SK-MEL-5 (cell line): ENCODE data around the gene ALDH7A1. TPM values are rescaled to one million over a fixed set of nuclear protein-coding genes. Genes with fewer than 3 reads are reported as not detected.
A peak's percentile ranks its signal among the peaks of the same experiment; 100 is the strongest.
"Not testable (repeated sequence)": the region's sequence is repeated elsewhere in the genome, so short reads cannot be mapped to it uniquely, and the experiment has no call there.

Experiments
- DNase-seq: peaks from one replicate; pipeline ENCODE4 v3.0.0-alpha.2; 2016; ENCODE audit warnings: low read depth, low spot score
- in situ Hi-C: cut with HindIII; loops from 2 replicates; pipeline ENCODE4 v1.10.0; 2016; ENCODE audit warnings: low sequenced_read_pairs, high pct_unique_total_duplicates, low pct_unique_long_range_greater_than_20kb
- total RNA-seq: library from RNA; depleted of rRNA; stranded (reverse); fragments of >200 nt; shearing (Covaris generic); gene quantifications from 2 replicates; pipeline ENCODE4 v1.2.3, GENCODE V29; 2014

ALDH7A1 gene
- total RNA-seq, 1 experiment from 2014 or later, result 34.7 TPM

DNA sequence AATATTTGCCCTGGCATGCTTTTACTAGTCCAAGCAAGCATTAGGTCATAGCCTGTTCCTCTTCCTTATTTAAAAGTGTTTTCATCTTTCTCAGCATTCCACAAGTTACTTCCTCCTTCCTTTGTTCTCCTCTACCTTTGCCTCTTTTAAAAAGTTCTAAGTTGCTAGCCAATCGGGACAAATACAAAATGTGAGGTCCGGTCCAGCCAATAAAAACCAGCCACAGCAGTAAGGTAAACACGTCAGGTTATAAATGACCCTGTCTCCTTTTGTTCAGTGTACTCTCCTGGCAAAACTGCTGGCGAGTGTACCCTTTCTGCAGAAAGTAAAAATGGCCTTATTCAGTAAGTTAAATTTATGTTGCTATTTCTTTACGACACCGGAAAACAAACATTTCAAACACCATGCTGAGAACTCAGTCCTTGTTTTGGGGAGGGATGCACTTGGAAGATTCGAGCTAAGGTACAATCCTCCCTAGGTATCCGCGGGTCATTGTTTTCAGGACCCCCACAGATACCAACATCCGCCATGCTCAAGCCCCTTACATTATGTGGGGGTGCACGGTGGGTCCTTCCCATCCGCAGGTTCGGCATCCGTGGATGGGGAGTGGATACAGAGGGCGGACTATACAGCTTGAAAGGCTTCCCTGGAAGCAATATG, 5.1 kb upstream of the ALDH7A1 start:
- DNase-seq, in situ Hi-C loops: not testable (repeated sequence)

DNA sequence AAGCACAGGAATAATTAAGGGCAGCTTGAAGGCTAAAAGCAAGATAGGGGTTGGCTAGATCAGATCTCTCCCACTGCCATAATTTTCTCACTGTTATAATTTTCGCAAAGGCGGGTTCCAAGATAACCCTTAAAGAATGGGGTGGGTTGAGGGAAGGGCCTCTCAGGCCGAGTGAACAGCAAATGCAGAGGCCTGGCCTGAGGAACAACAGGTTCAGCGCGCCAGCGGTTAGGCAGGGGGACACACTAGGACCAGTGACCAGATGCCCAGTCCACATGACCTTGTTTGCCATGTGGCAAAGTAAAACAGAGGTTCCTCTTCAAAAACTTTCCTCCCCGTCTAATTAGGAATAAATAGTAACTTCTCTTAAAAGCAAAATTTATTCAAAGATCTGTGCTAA, 4.5 kb upstream of the ALDH7A1 start:
- in situ Hi-C loops, result no loop called here
- DNase-seq, result no peak

DNA sequence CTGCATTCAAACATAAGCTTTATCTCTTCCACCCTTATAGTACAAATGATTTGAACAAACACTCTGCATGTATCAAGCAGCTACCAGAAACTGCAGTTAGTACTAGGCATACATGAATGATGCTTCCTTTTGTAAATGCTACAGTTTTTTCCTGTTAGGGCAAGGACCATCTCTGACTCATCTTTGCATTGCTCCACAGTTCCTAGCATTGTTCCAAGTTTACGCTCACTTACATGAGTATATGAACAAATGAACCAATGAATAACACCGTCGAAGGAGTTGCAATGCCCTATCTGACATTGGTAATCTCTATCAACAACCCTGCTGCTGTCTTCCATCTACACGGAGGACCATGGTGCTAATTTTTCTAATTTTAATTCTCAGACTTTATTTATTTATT, 2.1 kb upstream of the ALDH7A1 start:
- in situ Hi-C loops, result no loop called here
- no peak for DNase-seq

DNA sequence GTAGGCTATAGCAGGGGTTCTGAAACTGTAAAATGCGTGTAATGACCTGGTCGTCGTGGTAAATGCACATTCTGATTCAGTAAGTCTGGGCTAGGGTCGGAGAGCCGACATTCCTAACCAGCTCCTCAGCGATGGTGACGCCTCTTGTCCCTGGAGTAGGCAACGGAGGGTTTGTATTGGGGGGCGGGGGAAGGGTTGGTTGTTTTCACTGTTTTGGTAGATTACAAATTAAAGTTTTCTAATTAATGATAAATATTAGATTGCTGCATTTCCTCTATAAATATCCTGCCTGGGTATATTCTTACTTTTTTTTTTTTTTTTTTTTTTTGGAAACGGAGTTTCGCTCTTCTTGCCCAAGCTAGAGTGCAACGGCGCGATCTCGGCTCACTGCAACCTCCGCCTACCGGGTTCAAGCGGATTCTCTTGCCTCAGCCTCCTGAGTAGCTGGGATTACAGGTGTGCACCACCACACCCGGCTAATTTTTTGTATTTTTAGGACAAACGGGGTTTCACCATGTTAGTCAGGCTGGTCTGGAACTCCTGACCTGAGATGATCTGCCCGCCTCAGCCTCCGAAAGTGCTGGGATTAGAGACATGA, 566 bp upstream of the ALDH7A1 start:
- DNase-seq, result no peak
- in situ Hi-C loops, result no loop called here

DNA sequence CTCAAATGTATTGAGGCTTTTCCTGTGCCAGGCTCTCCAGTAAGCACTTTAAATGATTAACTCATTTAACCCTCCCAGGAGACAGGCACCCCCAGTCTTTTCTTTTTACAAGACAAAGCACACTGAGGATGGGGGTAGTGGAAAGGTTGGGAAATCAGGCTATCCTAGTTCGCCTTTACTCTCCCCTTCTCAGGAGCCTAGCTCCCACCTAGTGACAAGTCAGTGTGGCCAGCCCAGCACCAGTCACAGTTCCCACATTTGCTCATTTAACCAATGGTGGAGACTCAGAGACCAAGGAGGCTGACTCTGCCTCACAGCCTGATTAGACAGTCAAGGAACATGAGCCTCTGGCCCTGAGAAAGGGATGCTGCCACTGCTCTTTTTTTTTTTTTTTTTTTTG, 3.5 kb downstream of the ALDH7A1 start:
- in situ Hi-C loops, result no loop called here
- no peak for DNase-seq

DNA sequence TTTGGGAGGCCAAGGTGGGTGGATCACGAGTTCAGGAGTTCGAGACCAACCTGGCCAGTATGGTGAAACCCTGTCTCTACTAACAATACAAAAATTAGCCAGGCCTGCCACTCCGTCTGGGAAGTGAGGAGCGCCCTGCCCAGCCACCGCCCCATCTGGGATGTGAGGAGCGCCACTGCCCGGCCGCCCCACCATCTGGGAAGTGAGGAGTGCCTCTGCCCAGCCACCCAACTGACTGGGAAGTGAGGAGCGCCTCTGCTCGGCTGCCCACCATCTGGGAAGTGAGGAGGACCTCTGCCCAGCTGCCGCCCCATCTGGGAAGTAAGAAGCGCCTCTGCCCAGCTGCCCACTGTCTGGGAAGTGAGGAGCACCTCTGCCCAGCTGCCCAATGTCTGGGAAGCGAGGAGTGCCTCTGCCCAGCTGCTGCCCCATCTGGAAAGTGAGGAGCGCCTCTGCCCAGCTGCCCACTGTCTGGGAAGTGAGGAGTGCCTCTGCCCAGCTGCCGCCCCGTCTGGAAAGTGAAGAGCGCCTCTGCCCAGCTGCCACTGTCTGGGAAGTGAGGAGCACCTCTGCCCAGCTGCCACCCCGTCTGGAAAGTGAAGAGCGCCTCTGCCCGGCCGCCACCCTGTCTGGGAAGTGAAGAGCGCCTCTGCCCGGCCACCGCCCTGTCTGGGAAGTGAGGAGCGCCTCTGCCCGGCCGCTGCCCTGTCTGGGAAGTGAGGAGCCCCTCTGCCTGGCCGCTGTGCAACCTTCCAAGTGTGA, 5.3 kb downstream of the ALDH7A1 start:
- in situ Hi-C loops, result no loop called here

DNA sequence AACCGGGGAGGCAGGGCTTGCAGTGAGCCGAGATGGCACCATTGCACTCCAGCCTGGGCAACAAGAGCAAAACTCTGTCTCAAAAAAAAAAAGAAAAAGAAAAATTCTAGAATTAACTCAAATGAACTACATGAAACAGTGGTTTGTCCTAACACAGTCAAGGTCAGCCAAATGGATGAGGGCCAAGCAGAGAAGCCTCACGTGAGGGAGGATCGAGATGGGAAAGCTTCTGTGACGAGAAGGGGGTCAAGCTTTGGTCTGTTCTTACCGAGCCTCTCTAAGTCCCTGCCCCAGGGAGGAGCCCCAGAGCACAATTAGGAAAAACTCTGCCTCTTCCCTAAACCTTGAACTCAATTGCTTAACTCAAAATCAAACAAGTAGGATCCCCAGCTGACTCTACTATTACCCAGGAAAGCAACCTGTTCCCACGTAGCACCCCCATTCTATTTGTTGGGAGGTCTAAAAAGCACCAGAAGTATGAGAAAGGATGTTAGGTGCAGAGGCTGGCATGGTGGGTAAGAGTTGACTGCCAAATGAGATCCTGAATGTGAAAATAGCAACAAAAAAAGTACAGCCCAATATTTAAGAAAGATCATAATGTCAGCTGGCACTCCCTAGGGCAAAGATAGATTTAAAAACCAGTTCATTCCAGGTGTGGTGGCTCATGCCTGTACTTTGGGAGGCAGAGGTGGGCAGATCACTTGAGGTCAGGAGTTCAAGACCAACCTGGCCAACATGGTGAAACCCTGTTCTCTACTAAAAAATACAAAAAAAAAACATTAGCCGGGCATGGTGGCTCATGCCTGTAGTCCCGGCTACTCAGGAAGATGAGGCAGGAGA, 7.2 kb downstream of the ALDH7A1 start:
- no peak for DNase-seq
- in situ Hi-C loops, result no loop called here

More for the DNA sequence above, 5.3 kb downstream of the ALDH7A1 start:
- no peak for DNase-seq

DNA sequence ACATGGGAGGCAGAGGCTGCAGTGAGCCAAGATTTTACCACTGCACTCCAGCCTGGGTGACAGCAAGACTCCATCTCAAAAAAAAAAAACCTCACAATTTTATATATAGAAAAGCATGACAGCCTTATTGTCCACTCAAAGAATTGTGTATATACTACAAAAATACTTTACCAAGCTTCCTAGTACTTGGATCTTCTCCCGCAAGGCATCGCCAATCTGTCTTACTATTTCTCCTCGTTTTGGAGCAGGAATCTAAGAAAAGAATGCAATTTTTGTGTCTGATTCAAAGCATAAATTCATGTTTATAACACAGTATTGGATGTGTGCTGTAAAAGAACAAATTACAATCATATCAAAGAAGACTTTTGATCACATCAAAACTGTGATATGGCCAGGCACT, 11.3 kb downstream of the ALDH7A1 start:
- in situ Hi-C loops, result no loop called here
- DNase-seq, result no peak

DNA sequence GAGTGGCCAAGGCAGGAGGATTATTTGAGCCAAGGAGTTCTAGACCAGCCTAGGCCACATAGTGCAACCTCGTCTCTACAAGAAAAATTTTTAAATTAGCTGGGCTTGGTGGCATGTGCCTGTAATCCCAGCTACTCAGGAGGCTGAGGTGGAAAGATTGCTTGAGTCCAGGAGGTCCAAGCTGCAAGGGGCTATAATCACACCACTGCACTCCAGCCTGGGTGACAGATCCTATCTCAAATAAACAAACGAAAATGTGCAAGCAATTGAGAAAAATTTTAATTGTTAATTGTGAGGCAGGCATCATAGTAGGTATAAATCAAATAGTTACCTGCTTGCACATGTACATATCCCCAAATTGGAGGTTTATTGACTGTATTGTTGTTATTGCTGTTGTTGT, 15.3 kb downstream of the ALDH7A1 start:
- DNase-seq, result no peak
- in situ Hi-C loops, result no loop called here

DNA sequence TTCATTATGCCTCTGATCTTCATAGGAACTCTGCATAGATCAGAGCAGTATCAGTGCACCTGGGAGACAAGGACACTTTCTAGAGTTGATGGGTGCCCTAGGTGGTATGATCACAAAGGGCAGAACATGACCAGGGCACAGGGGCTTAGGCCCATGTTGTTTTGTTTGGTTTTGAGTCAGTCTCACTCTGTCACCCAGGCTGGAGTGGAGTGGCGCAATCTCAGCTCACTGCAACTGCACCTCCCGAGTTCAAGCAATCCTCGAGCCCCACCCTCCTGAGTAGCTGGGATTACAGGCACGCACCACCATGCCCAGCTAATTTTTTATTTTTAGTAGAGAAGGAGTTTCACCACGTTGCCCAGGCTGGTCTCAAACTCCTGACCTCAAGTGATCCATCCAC, 17.6 kb downstream of the ALDH7A1 start:
- in situ Hi-C loops, result no loop called here
- DNase-seq, result no peak

DNA sequence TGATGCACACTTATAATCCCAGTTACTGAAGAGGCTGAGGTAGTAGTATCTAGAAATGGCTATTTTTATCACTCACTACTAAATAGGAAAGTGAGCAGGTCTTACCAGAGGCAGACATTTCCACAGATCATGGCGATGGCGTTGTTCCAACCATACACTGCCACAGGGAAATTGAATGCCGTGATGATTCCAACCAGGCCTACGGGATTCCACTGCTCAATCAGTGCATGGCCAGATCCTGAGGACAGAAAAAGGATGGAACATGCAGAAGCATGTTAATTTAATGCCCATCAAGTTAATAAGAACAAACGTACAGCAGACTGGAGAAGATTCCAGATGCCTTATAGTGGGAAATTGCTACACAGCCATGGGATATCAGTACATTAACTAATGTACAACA, 18.0 kb downstream of the ALDH7A1 start:
- DNase-seq, result no peak
- in situ Hi-C loops, result no loop called here

DNA sequence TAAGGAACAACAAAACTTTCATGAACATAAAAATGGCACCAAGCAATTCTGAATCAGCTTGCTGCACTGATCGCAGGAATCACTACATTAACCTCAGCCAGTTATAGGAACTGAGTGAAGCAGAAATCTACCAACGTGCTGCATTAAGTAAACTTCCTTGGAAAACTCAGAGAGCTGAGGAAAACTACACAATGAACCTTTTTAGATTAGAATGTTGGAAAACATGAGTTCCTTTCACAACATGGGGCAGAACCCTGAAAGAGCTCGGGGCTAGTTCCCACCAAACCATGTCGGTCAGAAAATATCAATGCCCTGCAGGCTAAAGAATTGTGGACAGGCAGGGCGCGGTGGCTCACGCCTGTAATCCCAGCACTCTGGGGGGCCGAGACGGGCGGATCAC, 19.4 kb downstream of the ALDH7A1 start:
- in situ Hi-C loops, result no loop called here
- DNase-seq, result peak; percentile 87

DNA sequence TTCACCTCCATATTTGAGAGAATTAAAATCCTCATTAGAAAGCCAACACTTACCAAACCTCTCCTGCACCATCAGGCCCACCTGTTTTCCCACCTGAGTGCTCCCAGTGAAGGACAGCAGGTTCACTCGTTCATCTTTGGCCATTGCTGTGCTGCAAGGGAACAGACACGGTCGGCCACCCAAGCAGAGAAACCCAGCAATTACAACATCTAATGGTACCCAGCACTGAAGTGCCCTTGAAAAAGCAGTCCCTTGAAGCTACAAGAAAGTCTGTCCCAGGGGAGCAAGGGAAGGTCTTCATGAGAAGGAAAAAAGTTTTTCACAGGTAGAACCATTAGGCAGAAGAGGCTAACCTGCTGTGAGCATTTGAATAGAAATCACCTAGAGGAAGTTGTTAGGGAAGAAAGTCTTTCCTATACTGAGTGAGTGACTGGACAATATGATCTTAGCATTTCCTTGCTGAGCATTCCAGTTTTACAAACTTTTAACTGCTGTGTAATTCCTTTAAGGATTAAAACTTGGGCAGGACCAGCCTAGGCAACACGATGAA, 26.7 kb downstream of the ALDH7A1 start:
- in situ Hi-C loops, result no loop called here

DNA sequence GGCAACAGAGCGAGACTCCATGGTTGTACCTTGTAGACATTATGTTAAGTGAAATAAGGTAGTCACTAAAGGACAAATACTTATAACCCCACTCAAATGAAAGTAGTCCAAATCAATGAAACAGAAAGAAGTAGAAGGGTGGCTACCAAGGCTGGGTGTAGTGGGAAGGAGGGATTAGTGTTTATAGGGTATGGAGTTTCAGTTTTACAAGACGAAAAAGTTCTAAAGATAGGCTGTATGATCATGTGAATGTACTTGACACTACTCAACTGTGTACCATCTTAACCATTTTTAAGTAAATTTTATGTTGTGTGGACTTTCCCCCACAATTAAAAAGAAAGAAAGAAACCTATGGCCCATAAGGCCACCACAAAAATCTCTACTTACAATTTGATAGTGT, 32.2 kb downstream of the ALDH7A1 start:
- in situ Hi-C loops, result no loop called here
- DNase-seq, result no peak

More for the DNA sequence above, 26.7 kb downstream of the ALDH7A1 start:
- no peak for DNase-seq

DNA sequence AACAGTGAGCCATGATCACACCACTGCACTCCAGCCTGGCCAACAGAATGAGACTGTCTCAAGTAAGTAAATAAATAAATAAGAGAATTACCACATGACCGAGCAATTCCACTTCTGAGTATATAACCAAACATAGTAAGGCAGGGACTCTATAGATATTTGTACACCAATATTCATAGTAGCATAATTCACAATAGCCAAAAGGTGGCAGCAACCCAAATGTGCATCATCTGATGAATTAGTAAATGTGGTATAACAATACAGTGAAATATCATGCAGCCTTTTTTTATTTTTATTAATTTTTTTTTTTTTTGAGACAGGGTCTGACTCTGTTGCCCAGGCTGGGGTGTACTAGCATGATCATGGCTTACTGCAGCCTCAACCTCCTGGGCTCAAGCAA, 33.1 kb downstream of the ALDH7A1 start:
- peak; percentile 24 for DNase-seq
- in situ Hi-C loops, result no loop called here

DNA sequence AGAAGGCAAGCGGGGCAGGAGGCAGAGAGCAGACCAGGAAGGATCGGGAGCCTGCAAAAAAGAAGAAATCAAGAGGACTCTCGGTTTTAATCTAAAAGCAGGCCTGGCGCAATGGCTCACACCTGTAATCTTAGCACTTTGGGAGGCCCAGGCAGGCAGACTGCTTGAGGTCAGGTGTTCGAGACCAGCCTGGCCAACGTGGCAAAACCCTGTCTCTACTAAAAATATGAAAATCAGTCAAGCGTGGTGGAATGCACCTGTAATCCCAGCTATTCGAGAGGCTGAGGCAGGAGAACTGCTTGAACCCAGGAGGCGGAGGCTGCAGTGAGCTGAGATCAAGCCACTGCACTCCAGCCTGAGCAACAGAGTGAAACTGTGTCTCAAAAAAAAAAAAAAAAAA, 39.9 kb downstream of the ALDH7A1 start:
- in situ Hi-C loops, DNase-seq: not testable (repeated sequence)

DNA sequence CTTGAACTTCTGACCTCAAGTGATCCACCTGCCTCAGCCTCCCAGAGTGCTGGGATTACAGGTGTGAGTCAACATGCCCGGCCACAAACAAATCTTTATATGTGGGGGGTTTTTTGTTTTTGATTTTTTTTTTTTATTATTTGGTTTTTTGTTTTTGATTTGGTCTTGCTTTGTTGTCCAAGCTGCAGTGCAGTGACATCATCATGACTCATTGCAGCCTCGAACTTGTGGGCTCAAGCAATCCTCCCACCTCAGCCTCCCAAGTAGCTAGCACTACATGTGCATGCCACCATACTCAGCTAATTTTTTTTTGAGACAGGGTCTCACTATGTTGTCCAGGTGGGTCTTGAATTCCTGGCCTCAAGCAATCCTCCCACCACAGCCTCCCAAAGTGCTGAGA, 42.4 kb downstream of the ALDH7A1 start:
- DNase-seq, result no peak
- in situ Hi-C loops, result no loop called here
